Uterus (tissue), 2 donors: Measurements from ENCODE around the gene SDHA.

Source experiments
- CTCF ChIP-seq, 4 experiments: fragments of 200-600 bp in 2 of 4; fragments of 450-650 bp in 2 of 4; sonication (generic) in 2 of 4; IDR thresholded peaks; one replicate each; pipeline ENCODE4 v1.5.1; 2016 to 2019; ENCODE audit warnings: antibody characterized with exemption in 4 of 4, mild to moderate bottlenecking in 2 of 4, moderate library complexity in 1 of 4
- POLR2A ChIP-seq, 2 donors: fragments of 450-650 bp; IDR thresholded peaks; one replicate each; pipeline ENCODE4 v1.6.1; 2016; ENCODE audit warnings: antibody characterized with exemption in 2 of 2, mild to moderate bottlenecking in 1 of 2, moderate library complexity in 1 of 2

GRCh38 chr5:199950-200645, 18.0 kb upstream of the SDHA start:
- TF ChIP-seq CTCF (IDR thresholded peaks at IDR 0.05) (no peak), POLR2A (IDR thresholded peaks at IDR 0.05) (no peak)
